GM10248 (cell line): Measurements from ENCODE around the gene ANKRD23.

Experiments
- CTCF ChIA-PET: fragments of 300-600 bp; sonication (Branson Sonifier 250); formaldehyde crosslinking; extraction: SDS; loops from one replicate; lab custom pipeline; 2021; ENCODE audit warnings: antibody characterized with exemption; lab: Yijun Ruan, JAX
- POLR2A ChIA-PET: fragments of 350-650 bp; sonication (Branson Sonifier 250); formaldehyde crosslinking; extraction: SDS; loops from one replicate; lab custom pipeline; 2020; ENCODE audit warnings: antibody characterized with exemption; lab: Yijun Ruan, JAX
- DNase-seq: peaks from one replicate; pipeline ENCODE4 v3.0.0; 2012; ENCODE audit errors: extremely low spot score
- TF ChIP-seq, protein P1 (sequence below): IDR thresholded peaks from 2 replicates; pipeline ENCODE4 v1.5.1; 2012; ENCODE audit warnings: mild to moderate bottlenecking, low read depth; ENCODE audit errors: extremely low read depth, missing control alignments, control extremely low read depth

The ANKRD23 gene

DNA sequence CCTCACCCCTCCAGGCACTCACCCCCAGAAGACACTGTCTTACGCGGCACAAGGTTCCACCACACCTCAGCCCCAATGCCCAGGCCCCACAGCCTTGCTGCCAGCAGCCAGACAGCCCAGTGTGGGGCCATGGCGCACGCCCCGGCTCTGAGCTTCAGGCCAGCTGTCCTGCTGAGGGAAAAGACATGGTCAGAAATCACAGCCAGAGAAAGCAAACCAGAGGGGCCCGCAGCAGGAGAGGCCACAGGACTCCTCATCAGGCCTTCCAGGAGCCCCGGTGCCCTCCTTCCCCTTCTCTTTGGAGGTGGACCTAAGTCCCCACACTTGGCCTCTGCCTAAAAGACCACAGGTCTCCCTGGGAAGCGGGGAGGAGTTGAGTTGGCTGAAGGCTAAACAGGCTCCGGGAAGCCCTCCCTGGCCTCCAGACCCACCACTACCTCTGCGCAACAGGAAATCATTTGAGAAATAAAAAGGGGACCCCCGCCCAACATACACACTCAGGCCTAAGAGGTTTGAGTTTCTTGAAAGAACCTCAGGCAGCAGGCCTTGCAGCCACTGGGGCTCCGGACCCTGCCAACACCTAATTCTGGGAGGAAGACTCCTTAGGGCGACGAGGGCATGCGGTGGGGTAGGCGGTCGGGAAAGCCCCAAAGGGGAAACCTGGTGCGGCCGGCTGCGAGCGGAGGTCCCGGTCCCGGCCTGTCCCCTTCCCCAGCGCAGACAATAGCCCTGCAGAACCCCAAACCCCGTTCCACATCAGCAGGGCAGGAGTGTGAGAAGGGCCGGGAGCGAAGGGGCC lies 24.1 kb upstream of the ANKRD23 start:
- POLR2A ChIA-PET, result interaction anchor here (0.5 kb wide), 1 partner anchor 1729 kb away, joined by 3 read pairs; no protein-coding TSS in a partner anchor
- CTCF ChIA-PET, result interaction anchor here (0.8 to 4.4 kb wide), 23 partner anchors 8 to 461 kb away, joined by 3 to 45 read pairs (median 4); partner anchors contain the start of genes ANKRD39 and CNNM4

DNA sequence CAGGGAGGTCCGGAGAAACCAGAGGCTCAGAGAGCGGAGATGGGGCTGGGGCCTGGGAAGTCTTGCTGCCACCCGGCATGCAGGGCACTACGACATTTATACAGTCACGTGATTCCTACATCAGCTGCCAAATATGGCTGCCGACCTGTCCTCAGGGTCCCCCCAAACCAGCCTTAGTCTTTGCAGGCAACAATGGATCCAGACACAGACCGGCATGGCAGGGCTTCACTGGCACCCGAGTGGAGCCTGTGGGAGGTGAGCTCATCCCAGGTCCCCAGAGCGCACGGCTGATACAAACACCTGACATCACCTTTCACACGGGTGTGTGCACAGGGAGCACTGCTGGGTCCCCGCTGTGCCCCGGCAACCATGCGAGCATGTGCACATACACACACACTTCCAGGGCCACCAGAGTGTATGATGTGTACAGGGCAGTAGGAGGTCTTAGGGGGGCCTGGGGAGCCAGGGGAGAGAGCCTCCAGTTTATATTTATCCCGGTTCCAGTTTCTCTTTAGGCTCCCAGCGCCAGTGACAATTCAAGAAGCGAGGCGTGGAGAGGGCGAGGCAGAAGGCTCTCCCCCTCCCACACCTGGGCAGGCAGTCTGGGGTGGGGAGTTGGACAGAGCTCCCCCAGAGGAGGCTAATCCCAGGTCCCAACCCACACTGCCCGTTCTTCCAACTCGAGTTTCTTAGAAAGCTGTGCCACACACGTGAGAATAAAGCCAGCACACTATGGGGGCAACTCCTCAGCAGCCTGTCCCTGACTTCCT lies 23.4 kb upstream of the ANKRD23 start:
- POLR2A ChIA-PET, result interaction anchor here (0.5 kb wide), 1 partner anchor 1729 kb away, joined by 3 read pairs; no protein-coding TSS in a partner anchor
- CTCF ChIA-PET, result interaction anchor here (1.4 to 4.4 kb wide), 6 partner anchors 8 to 106 kb away, joined by 3 to 45 read pairs (median 6); partner anchors contain the start of genes ANKRD39 and CNNM4
- TF ChIP-seq, protein P1, sequence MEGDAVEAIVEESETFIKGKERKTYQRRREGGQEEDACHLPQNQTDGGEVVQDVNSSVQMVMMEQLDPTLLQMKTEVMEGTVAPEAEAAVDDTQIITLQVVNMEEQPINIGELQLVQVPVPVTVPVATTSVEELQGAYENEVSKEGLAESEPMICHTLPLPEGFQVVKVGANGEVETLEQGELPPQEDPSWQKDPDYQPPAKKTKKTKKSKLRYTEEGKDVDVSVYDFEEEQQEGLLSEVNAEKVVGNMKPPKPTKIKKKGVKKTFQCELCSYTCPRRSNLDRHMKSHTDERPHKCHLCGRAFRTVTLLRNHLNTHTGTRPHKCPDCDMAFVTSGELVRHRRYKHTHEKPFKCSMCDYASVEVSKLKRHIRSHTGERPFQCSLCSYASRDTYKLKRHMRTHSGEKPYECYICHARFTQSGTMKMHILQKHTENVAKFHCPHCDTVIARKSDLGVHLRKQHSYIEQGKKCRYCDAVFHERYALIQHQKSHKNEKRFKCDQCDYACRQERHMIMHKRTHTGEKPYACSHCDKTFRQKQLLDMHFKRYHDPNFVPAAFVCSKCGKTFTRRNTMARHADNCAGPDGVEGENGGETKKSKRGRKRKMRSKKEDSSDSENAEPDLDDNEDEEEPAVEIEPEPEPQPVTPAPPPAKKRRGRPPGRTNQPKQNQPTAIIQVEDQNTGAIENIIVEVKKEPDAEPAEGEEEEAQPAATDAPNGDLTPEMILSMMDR, result no peak
- no peak for DNase-seq

More for the DNA sequence above, 24.1 kb upstream of the ANKRD23 start:
- TF ChIP-seq, protein P1, result no peak
- no peak for DNase-seq

DNA sequence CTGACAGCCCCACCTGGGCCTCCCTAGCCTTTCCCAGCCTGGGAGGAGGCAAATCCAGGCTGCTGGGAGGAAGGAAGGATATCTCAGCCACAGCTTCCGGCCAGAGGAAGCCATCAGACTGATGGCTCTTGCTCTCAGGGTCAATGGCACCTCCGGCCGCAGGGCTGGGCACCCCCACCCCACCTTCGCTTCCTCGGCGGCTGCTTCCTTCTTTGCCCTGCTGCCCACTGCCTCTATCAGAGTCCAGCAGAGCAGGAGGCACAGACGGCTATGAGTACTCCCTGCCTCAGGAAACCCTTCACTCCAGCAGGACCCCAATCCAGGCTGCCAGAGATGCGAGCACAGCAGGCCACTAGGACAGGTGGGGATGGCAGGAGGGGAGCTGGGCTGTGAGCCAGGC lies 22.8 kb upstream of the ANKRD23 start:
- TF ChIP-seq, protein P1, result no peak
- ChIA-PET POLR2A (no interaction called here), CTCF (interaction anchor here (1.4 to 4.4 kb wide), 3 partner anchors 9 to 96 kb away, joined by 3 to 45 read pairs (median 3); partner anchors contain the start of gene ANKRD39)
- no peak for DNase-seq

DNA sequence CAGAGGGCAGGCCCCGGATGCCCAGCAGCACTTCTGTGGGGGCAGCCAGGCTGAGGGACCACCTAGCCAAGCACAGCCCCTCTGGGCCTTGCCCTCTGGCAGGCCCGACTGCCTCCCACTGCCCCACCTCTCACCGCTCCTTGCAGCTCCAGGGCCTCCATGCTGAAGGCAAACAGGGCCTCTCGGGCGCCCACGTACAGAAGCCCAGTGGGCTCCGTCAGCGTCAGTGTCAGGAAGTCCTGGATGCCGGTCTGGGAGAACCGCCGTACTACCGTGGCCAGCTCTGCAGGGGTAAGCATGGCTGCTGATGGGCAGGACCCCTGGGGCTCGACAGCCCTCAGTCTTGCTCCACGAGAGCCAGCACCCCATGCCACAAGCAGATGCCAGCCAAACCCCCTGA lies 22.3 kb upstream of the ANKRD23 start:
- POLR2A ChIA-PET, result no interaction called here
- CTCF ChIA-PET, result interaction anchor here (1.4 to 4.4 kb wide), 2 partner anchors 8 to 9 kb away, joined by 3 to 45 read pairs; partner anchors contain the start of gene ANKRD39
- no peak for DNase-seq
- TF ChIP-seq, protein P1, result no peak

DNA sequence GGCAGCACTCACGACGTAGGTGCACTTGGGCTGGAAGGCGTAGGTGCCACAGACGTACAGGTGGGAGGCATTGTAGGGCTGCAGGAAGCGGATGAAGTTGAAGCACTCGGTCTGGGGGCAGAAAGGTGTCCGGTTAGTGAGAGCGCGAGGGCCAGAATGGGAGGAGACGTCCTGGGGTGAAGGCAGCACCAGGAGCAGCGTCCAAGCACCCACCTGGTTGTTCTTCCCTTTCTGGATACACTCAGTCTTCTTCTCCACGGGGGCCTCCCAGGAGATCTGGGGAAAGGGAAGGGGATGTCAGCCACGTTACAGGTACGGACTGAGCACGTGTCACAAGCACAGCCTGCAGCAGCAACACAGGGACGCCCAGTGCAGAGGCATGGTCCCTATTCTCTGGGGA lies 21.8 kb upstream of the ANKRD23 start:
- POLR2A ChIA-PET, result no interaction called here
- CTCF ChIA-PET, result interaction anchor here (1.4 to 4.4 kb wide), 2 partner anchors 8 to 9 kb away, joined by 3 to 45 read pairs; partner anchors contain the start of gene ANKRD39
- no peak for DNase-seq
- TF ChIP-seq, protein P1, result no peak
